Gastrocnemius medialis (tissue), 4 donors: ENCODE results near the gene CCDC197. TPM values are rescaled to one million over a fixed set of nuclear protein-coding genes. Genes with fewer than 3 reads are reported as not detected.

Source experiments
- ATAC-seq, 2 donors: fragments of 150-250 bp; one replicate each; pipeline ENCODE4 v1.9.1; 2016
- DNase-seq, 2 donors: peaks; one replicate each; pipeline ENCODE4 v3.0.0-alpha.2; 2019
- H3K27ac ChIP-seq, 4 donors: fragments of 200-600 bp; sonication (generic); 1 replicate in 1 of 4; 2 replicates in 3 of 4; pipeline ENCODE4 v1.5.1; 2016 to 2018; ENCODE audit warnings: mild to moderate bottlenecking in 2 of 4, moderate library complexity in 1 of 4
- H3K27me3 ChIP-seq, 3 donors: fragments of 200-600 bp; sonication (generic) in 2 of 3; 1 replicate in 1 of 3; 2 replicates in 2 of 3; pipeline versions ENCODE4 v1.5.1 to v1.6.0; 2016 to 2019; ENCODE audit warnings: mild to moderate bottlenecking in 1 of 3, moderate library complexity in 1 of 3
- H3K36me3 ChIP-seq, 2 donors: fragments of 200-600 bp; sonication (generic) in 1 of 2; one replicate each; pipeline ENCODE4 v1.5.1; 2017 to 2018
- H3K4me1 ChIP-seq, 2 donors: fragments of 200-600 bp; sonication (generic) in 1 of 2; one replicate each; pipeline ENCODE4 v1.5.1; 2016 to 2017; ENCODE audit warnings: mild to moderate bottlenecking in 2 of 2
- H3K4me3 ChIP-seq, 4 donors: fragments of 200-600 bp; sonication (generic) in 3 of 4; 1 replicate in 1 of 4; 2 replicates in 3 of 4; pipeline ENCODE4 v1.5.1; 2016 to 2019; ENCODE audit warnings: mild to moderate bottlenecking in 2 of 4
- H3K9me3 ChIP-seq, 3 donors: fragments of 200-600 bp; sonication (generic) in 2 of 3; 1 replicate in 1 of 3; 2 replicates in 2 of 3; pipeline ENCODE4 v1.5.1; 2016 to 2019
- CTCF ChIP-seq, 5 experiments: fragments of 450-650 bp in 3 of 5; fragments of 200-600 bp in 2 of 5; sonication (generic) in 2 of 5; IDR thresholded peaks in 4 of 5; conservative IDR thresholded peaks in 1 of 5; 1 replicate in 4 of 5; 2 replicates in 1 of 5; pipeline ENCODE4 v1.5.1; 2016 to 2019; ENCODE audit warnings: antibody characterized with exemption in 5 of 5, mild to moderate bottlenecking in 3 of 5, moderate library complexity in 3 of 5
- POLR2A ChIP-seq, 2 donors: fragments of 450-650 bp; IDR thresholded peaks; one replicate each; pipeline ENCODE4 v1.6.1; 2017; ENCODE audit warnings: antibody characterized with exemption in 2 of 2, mild to moderate bottlenecking in 2 of 2, moderate library complexity in 2 of 2
- in situ Hi-C, 4 donors: fragments of 200-750 bp; cut with MboI; loops; one replicate each; pipeline versions ENCODE4 v1.15.0 to v1.8.0; 2017; ENCODE audit warnings: low sequenced_read_pairs in 4 of 4
- intact Hi-C: fragments of 100-400 bp; cut with DNase I; formaldehyde crosslinking; loops from one replicate; pipeline ENCODE4 v1.15.1; 2023; ENCODE audit warnings: low total_unique reads
- total RNA-seq, 4 donors: library from RNA; depleted of rRNA; stranded (reverse); fragments of >200 nt; gene quantifications; one replicate each; pipeline versions ENCODE4 v1.1.0 to v1.2.3, GENCODE V29; 2016

The CCDC197 gene
- total RNA-seq, 4 donors from 2014 or later: 0.56 to 0.61 TPM; not detected in 2

DNA sequence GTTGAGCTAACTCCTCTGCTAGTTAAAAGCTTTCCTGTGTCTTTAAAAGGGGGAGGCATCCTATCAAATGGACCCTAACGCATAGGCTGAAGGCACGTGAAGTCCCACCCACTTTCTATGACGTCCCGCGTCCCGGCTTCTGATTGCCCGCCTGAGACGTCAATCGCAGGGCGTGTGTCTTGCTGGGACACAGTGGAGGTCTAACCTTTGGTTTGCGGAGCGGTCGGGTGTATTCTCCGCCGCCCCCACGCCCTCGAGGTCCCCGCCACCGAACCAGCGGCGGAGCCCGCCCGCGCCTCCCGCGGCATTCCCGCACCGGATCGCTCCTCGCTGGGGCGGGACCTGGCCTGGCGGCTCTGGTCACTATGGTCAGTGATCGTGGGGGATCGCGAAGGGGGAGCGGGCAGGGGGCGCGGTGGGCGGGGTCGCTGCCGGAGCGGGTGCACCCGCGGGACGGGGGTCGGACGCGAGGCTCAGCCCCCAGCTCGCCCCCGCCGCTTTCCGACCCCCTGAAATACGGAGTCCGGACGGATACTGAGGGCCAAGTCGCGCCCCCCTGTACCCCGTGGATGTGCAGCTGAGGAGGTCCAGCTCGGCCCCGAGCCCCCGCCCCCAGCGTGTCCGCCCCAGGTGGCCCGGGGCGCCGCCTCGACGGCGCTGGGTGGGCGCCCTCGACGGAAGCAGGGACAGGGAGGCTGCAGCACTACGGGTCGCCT is 29.2 kb downstream of the CCDC197 start, which contains the start of gene OTUB2:
OTUB2 (plus strand) TSS at position 168 of the 716 bp plus-strand sequence; CDS start at position 366, 198 bp downstream.
- TF ChIP-seq POLR2A (IDR thresholded peaks at IDR 0.05) (no peak), CTCF (IDR thresholded peaks at IDR 0.05 in 4 of 5, conservative IDR thresholded peaks at IDR 0.05 in 1 of 5) (no peak)
- no peaks in the 10 kb centered on the region for H3K27me3 ChIP-seq
- peaks cover 0 to 6% of the 10 kb centered on the region in 2 donors for H3K4me1 ChIP-seq
- ATAC-seq: peak; percentile 100
- H3K9me3 ChIP-seq: no peaks in the 10 kb centered on the region
- no peak within 1 kb of the TSS for H3K27ac ChIP-seq
- in situ Hi-C loops (no loop called here), intact Hi-C loops (loop anchor here (1.0 kb wide), 1 partner anchor 55 kb away; the partner anchor contains the start of genes DDX24 and IFI27L1)
- no peaks in the 10 kb centered on the region for H3K36me3 ChIP-seq
- peak within 1 kb of the TSS; percentile 60 to 70 (median 62) for H3K4me3 ChIP-seq
- peak; percentile 95 to 98 for DNase-seq

- DNase-seq (no peak), ATAC-seq (no peak)
- Histone ChIP-seq H3K27ac (no peak overlapping the region), H3K36me3 (no peaks in the 10 kb centered on the region), H3K4me3 (peak overlapping the region; percentile 60 to 70 (median 62)), H3K9me3 (no peaks in the 10 kb centered on the region), H3K27me3 (no peaks in the 10 kb centered on the region), H3K4me1 (peaks cover 0 to 6% of the 10 kb centered on the region in 2 donors)
- in situ Hi-C loops (no loop called here), intact Hi-C loops (loop anchor here (1.0 kb wide), 1 partner anchor 54 kb away; the partner anchor contains the start of genes DDX24 and IFI27L1)
- TF ChIP-seq CTCF (IDR thresholded peaks at IDR 0.05 in 4 of 5, conservative IDR thresholded peaks at IDR 0.05 in 1 of 5): no peak
- TF ChIP-seq POLR2A (IDR thresholded peaks at IDR 0.05): no peak
These were observed 29.9 kb downstream of the CCDC197 start for GRCh38 chr14:94026889-94027469.

DNA sequence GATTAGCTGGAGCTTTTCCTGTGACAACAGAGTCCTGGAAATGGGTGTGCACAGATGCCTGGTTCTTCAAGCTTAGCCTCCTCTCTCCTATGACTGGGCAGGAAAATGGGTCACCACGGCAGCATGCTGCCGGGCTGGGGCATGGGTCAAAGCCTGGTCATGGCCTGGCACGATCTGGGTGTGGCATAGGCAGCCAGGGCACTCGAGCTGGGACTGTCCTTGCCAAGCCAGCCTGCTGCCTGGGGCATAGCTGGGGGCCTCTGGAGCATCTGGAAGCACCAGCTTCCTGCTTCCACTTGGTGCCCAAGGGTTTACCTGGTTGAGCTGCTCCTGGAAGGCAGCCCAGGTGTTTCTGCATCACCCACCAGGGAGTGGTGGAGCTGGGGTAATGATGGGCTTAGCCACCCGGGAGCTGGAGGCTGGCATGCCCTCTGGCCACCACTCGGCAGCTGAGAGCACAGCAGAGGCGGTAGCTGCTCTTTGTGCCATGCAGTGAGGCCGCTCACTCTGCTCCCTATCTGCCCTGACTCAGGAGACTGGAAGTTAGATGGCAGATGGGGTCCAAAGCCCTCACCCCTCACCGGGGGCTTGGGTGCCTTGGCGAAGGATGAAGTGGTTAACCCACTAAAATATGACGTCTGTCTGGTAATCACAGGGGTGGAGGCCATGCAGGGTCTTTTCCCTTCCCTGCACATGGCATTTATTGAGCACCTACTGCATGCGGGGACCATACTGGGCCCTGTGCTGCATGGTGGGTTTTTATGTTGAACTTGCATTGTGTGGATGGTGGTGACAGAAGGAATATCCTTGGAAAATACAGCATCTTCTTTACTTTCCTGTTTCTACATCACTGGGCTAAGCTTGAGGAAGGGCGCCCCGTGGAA is 30.7 kb downstream of the CCDC197 start:
- H3K9me3 ChIP-seq: no peaks in the 10 kb centered on the region
- no peak overlapping the region for H3K27ac ChIP-seq
- H3K4me3 ChIP-seq: no peak overlapping the region
- ATAC-seq: no peak
- in situ Hi-C loops (no loop called here), intact Hi-C loops (no loop called here)
- no peaks in the 10 kb centered on the region for H3K27me3 ChIP-seq
- H3K36me3 ChIP-seq: no peaks in the 10 kb centered on the region
- no peak for DNase-seq
- H3K4me1 ChIP-seq: peaks cover 0 to 6% of the 10 kb centered on the region in 2 donors
- TF ChIP-seq CTCF (IDR thresholded peaks at IDR 0.05 in 4 of 5, conservative IDR thresholded peaks at IDR 0.05 in 1 of 5) (no peak), POLR2A (IDR thresholded peaks at IDR 0.05) (no peak)

GRCh38 chr14:94028450-94028826 is 31.3 kb downstream of the CCDC197 start:
- H3K27ac ChIP-seq: no peak overlapping the region
- no peaks in the 10 kb centered on the region for H3K27me3 ChIP-seq
- no peaks in the 10 kb centered on the region for H3K36me3 ChIP-seq
- ATAC-seq (no peak), DNase-seq (no peak)
- H3K4me3 ChIP-seq: no peak overlapping the region
- TF ChIP-seq POLR2A (IDR thresholded peaks at IDR 0.05) (no peak), CTCF (IDR thresholded peaks at IDR 0.05 in 4 of 5, conservative IDR thresholded peaks at IDR 0.05 in 1 of 5) (no peak)
- H3K4me1 ChIP-seq: peaks cover 0 to 6% of the 10 kb centered on the region in 2 donors
- intact Hi-C loops (no loop called here), in situ Hi-C loops (no loop called here)
- H3K9me3 ChIP-seq: no peaks in the 10 kb centered on the region
